ENCODE results near the gene THADA.

DNA sequence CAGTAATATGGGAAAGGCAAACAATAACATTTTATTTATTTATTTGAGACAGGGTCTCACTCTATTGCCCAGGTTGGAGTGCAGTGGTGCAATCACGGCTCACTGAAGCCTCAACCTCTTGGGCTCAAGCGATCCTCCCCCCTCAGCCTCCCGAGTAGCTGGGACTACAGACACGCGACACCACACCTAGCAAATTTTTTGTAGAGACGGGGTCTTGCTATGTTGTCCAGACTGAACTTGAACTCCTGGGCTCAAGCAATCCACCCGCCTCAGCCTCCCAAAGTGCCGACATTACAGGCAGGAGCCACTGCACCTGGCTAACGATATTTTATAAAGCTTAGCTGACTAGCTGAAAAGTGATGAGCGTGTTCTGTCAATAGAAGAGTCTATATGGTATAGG, 23.7 kb upstream of the THADA start:
- TF ChIP-seq, protein P1, sequence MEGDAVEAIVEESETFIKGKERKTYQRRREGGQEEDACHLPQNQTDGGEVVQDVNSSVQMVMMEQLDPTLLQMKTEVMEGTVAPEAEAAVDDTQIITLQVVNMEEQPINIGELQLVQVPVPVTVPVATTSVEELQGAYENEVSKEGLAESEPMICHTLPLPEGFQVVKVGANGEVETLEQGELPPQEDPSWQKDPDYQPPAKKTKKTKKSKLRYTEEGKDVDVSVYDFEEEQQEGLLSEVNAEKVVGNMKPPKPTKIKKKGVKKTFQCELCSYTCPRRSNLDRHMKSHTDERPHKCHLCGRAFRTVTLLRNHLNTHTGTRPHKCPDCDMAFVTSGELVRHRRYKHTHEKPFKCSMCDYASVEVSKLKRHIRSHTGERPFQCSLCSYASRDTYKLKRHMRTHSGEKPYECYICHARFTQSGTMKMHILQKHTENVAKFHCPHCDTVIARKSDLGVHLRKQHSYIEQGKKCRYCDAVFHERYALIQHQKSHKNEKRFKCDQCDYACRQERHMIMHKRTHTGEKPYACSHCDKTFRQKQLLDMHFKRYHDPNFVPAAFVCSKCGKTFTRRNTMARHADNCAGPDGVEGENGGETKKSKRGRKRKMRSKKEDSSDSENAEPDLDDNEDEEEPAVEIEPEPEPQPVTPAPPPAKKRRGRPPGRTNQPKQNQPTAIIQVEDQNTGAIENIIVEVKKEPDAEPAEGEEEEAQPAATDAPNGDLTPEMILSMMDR (IDR thresholded peaks at IDR 0.05) = no peak
- no peak for TF ChIP-seq EZH2phosphoT487 (IDR thresholded peaks at IDR 0.05)
- TF ChIP-seq EZH2 (IDR thresholded peaks at IDR 0.05) = no peak

Data from neural progenitor cell (in vitro differentiated cells).